ENCODE data around the gene GTF3C6.

Gene GTF3C6

DNA sequence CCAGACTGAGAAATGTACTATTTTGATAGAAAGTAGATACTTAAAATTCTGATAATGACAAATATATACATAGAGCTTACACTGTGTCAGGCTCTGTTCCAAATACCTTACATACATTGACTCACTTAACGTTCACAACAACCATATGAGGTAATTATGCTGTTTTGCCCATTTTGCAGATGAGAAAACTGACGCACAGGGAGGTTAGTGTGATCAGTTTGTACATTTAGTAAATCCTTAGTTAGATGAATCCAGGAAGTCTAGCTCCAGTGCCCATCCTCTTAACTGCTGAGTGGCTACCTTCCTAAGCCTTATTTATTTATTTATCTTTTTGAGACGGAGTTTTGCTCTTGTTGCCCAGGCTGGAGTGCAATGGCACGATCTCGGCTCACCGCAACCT is 23.3 kb upstream of the GTF3C6 start:
- TF ChIP-seq, protein P1, sequence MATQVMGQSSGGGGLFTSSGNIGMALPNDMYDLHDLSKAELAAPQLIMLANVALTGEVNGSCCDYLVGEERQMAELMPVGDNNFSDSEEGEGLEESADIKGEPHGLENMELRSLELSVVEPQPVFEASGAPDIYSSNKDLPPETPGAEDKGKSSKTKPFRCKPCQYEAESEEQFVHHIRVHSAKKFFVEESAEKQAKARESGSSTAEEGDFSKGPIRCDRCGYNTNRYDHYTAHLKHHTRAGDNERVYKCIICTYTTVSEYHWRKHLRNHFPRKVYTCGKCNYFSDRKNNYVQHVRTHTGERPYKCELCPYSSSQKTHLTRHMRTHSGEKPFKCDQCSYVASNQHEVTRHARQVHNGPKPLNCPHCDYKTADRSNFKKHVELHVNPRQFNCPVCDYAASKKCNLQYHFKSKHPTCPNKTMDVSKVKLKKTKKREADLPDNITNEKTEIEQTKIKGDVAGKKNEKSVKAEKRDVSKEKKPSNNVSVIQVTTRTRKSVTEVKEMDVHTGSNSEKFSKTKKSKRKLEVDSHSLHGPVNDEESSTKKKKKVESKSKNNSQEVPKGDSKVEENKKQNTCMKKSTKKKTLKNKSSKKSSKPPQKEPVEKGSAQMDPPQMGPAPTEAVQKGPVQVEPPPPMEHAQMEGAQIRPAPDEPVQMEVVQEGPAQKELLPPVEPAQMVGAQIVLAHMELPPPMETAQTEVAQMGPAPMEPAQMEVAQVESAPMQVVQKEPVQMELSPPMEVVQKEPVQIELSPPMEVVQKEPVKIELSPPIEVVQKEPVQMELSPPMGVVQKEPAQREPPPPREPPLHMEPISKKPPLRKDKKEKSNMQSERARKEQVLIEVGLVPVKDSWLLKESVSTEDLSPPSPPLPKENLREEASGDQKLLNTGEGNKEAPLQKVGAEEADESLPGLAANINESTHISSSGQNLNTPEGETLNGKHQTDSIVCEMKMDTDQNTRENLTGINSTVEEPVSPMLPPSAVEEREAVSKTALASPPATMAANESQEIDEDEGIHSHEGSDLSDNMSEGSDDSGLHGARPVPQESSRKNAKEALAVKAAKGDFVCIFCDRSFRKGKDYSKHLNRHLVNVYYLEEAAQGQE (IDR thresholded peaks at IDR 0.05; ENCODE audit: insufficient read depth in 1 of 2, low read depth in 2 of 2, low read length in 2 of 2) = no peak
- no peak for TF ChIP-seq FOXP2 (optimal IDR thresholded peaks at IDR 0.05; ENCODE audit: borderline replicate concordance, extremely low read depth, extremely low read length, insufficient read depth)
- TF ChIP-seq TAF1 (IDR thresholded peaks at IDR 0.05; ENCODE audit: borderline replicate concordance, insufficient read depth, low read length) = no peak
- no peak for TF ChIP-seq POLR2AphosphoS5 (IDR thresholded peaks at IDR 0.05; ENCODE audit: low read depth, low read length)
- TF ChIP-seq SIN3A (IDR thresholded peaks at IDR 0.05; ENCODE audit: borderline replicate concordance, insufficient read depth, low read length) = no peak

DNA sequence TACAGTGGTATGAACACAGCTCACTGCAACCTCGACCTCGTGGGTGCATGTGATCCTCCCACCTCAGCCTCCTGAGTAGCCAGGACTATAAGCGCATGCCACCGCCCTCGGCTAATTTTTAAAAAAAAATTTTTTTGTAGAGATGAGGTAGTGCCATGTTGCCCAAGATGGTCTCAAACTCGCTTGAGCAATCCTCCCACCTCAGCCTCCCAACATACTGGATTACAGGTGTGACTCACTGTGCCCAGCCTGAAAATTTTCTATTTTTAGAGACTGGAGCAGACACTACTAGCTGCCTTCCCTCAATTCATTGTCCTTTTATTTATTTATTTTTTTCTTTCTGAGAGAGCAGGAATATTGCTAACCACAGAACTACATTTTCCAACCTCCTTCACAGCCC is 20.3 kb upstream of the GTF3C6 start:
- no peak for TF ChIP-seq TAF1 (IDR thresholded peaks at IDR 0.05; ENCODE audit: borderline replicate concordance, insufficient read depth, low read length)
- TF ChIP-seq POLR2AphosphoS5 (IDR thresholded peaks at IDR 0.05; ENCODE audit: low read depth, low read length) = no peak
- no peak for TF ChIP-seq FOXP2 (optimal IDR thresholded peaks at IDR 0.05; ENCODE audit: borderline replicate concordance, extremely low read depth, extremely low read length, insufficient read depth)
- TF ChIP-seq SIN3A (IDR thresholded peaks at IDR 0.05; ENCODE audit: borderline replicate concordance, insufficient read depth, low read length) = no peak
- TF ChIP-seq, protein P1 (IDR thresholded peaks at IDR 0.05; ENCODE audit: insufficient read depth in 1 of 2, low read depth in 2 of 2, low read length in 2 of 2) = no peak

GRCh38 chr6:110939429-110940200 is 18.9 kb upstream of the GTF3C6 start:
- TF ChIP-seq TAF1 (IDR thresholded peaks at IDR 0.05; ENCODE audit: borderline replicate concordance, insufficient read depth, low read length) (no peak), FOXP2 (optimal IDR thresholded peaks at IDR 0.05; ENCODE audit: borderline replicate concordance, extremely low read depth, extremely low read length, insufficient read depth) (no peak), POLR2AphosphoS5 (IDR thresholded peaks at IDR 0.05; ENCODE audit: low read depth, low read length) (no peak), SIN3A (IDR thresholded peaks at IDR 0.05; ENCODE audit: borderline replicate concordance, insufficient read depth, low read length) (no peak)
- TF ChIP-seq, protein P1 (IDR thresholded peaks at IDR 0.05; ENCODE audit: insufficient read depth in 1 of 2, low read depth in 2 of 2, low read length in 2 of 2) = no peak

DNA sequence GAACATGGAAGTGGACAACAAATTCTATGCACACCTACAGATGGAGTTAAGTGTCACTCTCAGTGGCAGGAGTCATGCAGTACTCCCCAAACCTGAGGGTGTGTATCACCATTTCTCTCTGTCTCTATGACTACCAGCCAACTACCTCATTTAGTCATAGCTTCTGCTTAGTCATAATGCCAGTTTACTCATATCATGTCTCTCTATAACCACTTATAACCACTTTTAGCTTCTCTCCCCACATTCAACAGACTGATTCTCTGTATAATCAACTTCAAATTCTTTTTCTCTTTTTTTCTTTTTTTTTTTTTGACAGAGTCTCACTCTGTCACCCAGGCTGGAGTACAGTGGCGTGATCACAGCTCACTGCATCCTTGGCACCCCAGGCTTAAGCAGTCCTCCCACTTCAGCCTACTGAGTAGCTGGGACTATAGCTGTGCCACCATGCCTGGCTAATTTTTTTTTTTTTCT is 13.8 kb upstream of the GTF3C6 start:
- TF ChIP-seq SIN3A (IDR thresholded peaks at IDR 0.05; ENCODE audit: borderline replicate concordance, insufficient read depth, low read length) = no peak
- no peak for TF ChIP-seq FOXP2 (optimal IDR thresholded peaks at IDR 0.05; ENCODE audit: borderline replicate concordance, extremely low read depth, extremely low read length, insufficient read depth)
- TF ChIP-seq POLR2AphosphoS5 (IDR thresholded peaks at IDR 0.05; ENCODE audit: low read depth, low read length) = no peak
- no peak for TF ChIP-seq TAF1 (IDR thresholded peaks at IDR 0.05; ENCODE audit: borderline replicate concordance, insufficient read depth, low read length)
- TF ChIP-seq, protein P1 (IDR thresholded peaks at IDR 0.05; ENCODE audit: insufficient read depth in 1 of 2, low read depth in 2 of 2, low read length in 2 of 2) = no peak
